SK-N-SH (cell line): Measurements from ENCODE around the gene MYRF. TPM values are rescaled to one million over a fixed set of nuclear protein-coding genes. Genes with fewer than 3 reads are reported as not detected.

Experiments
- CTCF ChIA-PET: fragments of 300-600, 350-600 bp; formaldehyde crosslinking; extraction: SDS; loops from one replicate; lab custom pipeline; 2021; lab: Yijun Ruan, JAX
- POLR2A ChIA-PET: fragments of 350-600 bp; sonication (Branson Sonifier 250); formaldehyde crosslinking; extraction: SDS; loops from one replicate; lab custom pipeline; 2020; ENCODE audit warnings: antibody characterized with exemption, inconsistent platforms; lab: Yijun Ruan, JAX
- DNase-seq: peaks from one replicate; pipeline ENCODE4 v3.0.0; 2012
- H2AFZ ChIP-seq: fragments of 200-600 bp; sonication (generic); 2 replicates; pipeline ENCODE4 v1.8.1; 2016; ENCODE audit warnings: antibody characterized with exemption, mild to moderate bottlenecking, low read depth
- H3F3A ChIP-seq: fragments of 200-600 bp; sonication (generic); replicated peaks from 2 replicates; pipeline ENCODE3; 2016; ENCODE audit warnings: antibody characterized with exemption, mild to moderate bottlenecking; ENCODE audit not compliant: insufficient read depth
- H3K27ac ChIP-seq, 2 experiments: fragments of 200-500 bp in 1 of 2; fragments of 200-600 bp in 1 of 2; sonication (Bioruptor generic) in 1 of 2; sonication (generic), shearing (Covaris generic) in 1 of 2; 2 replicates each; pipeline versions ENCODE4 v1.5.1 to v1.6.1; 2014 to 2016; ENCODE audit warnings: low read depth in 2 of 2, inconsistent platforms in 1 of 2, low read length in 1 of 2, mild to moderate bottlenecking in 1 of 2, mixed read lengths in 1 of 2
- H3K27me3 ChIP-seq: fragments of 200-600 bp; sonication (generic), shearing (Covaris generic); 2 replicates; pipeline ENCODE4 v1.6.1; 2016; ENCODE audit warnings: mixed run types; ENCODE audit not compliant: insufficient read depth
- H3K36me3 ChIP-seq, 2 experiments: fragments of 200-500 bp in 1 of 2; fragments of 200-600 bp in 1 of 2; sonication (Bioruptor generic) in 1 of 2; sonication (generic) in 1 of 2; replicated peaks in 1 of 2; 2 replicates each; pipeline versions ENCODE3 to v1.5.1; 2014 to 2016; ENCODE audit warnings: low read length in 1 of 2, mild to moderate bottlenecking in 1 of 2; ENCODE audit not compliant: insufficient read depth in 2 of 2, control insufficient read depth in 1 of 2
- H3K4me1 ChIP-seq, 2 experiments: fragments of 200-500 bp in 1 of 2; fragments of 200-600 bp in 1 of 2; sonication (Bioruptor generic) in 1 of 2; sonication (generic), shearing (Covaris generic) in 1 of 2; 2 replicates each; pipeline versions ENCODE4 v1.5.1 to v1.6.1; 2014 to 2016; ENCODE audit warnings: low read depth in 1 of 2, low read length in 1 of 2, mixed run types in 1 of 2; ENCODE audit not compliant: insufficient read depth in 2 of 2, control insufficient read depth in 1 of 2
- H3K4me2 ChIP-seq: fragments of 200-600 bp; sonication (generic), shearing (Covaris generic); 2 replicates; pipeline ENCODE4 v1.6.1; 2017; ENCODE audit warnings: mixed run types
- H3K4me3 ChIP-seq, 2 experiments: fragments of 200-500 bp in 1 of 2; fragments of 200-600 bp in 1 of 2; sonication (Bioruptor generic) in 1 of 2; sonication (generic), shearing (Covaris generic) in 1 of 2; 2 replicates each; pipeline versions ENCODE4 v1.5.1 to v1.8.1; 2014 to 2016; ENCODE audit warnings: low read depth in 2 of 2, inconsistent platforms in 1 of 2, low read length in 1 of 2, mild to moderate bottlenecking in 1 of 2, mixed read lengths in 1 of 2, moderate library complexity in 1 of 2
- H3K79me2 ChIP-seq: fragments of 200-600 bp; sonication (generic); 2 replicates; pipeline ENCODE4 v1.8.1; 2017; ENCODE audit warnings: mild to moderate bottlenecking; ENCODE audit not compliant: insufficient read depth
- H3K9ac ChIP-seq: fragments of 200-600 bp; sonication (generic); 2 replicates; pipeline ENCODE4 v1.6.1; 2017; ENCODE audit warnings: mixed run types
- H3K9me2 ChIP-seq: fragments of 200-600 bp; sonication (generic); 2 replicates; pipeline ENCODE4 v1.6.1; 2017; ENCODE audit warnings: mixed run types
- H3K9me3 ChIP-seq: fragments of 200-600 bp; sonication (generic); 2 replicates; pipeline ENCODE4 v1.6.1; 2017; ENCODE audit warnings: mixed run types, mild to moderate bottlenecking, moderate library complexity
- H4K20me1 ChIP-seq: fragments of 200-600 bp; sonication (generic); 2 replicates; pipeline ENCODE4 v1.6.1; 2017; ENCODE audit warnings: mild to moderate bottlenecking, mixed run types; ENCODE audit not compliant: insufficient read depth
- CHD2 ChIP-seq: fragments of 150-350 bp; IDR thresholded peaks from 2 replicates; pipeline ENCODE4 v1.6.1; 2018; ENCODE audit warnings: low read length; ENCODE audit not compliant: partially characterized antibody
- FOXM1 ChIP-seq: IDR thresholded peaks from 2 replicates; pipeline ENCODE4 v1.4.0; 2012; ENCODE audit warnings: low read depth, mild to moderate bottlenecking
- GABPA ChIP-seq: IDR thresholded peaks from 2 replicates; pipeline ENCODE4 v1.4.0; 2012; ENCODE audit warnings: low read depth, mild to moderate bottlenecking
- GATA2 ChIP-seq: sonication (generic); formaldehyde crosslinking; IDR thresholded peaks from 2 replicates; pipeline ENCODE4 v1.5.0; 2020; ENCODE audit warnings: mild to moderate bottlenecking, missing genetic modification reagents
- JUND ChIP-seq: IDR thresholded peaks from 2 replicates; pipeline ENCODE4 v1.4.0; 2012
- NFIC ChIP-seq: IDR thresholded peaks from 2 replicates; pipeline ENCODE4 v1.4.0; 2012; ENCODE audit warnings: borderline replicate concordance
- NRF1 ChIP-seq: IDR thresholded peaks from 2 replicates; pipeline ENCODE4 v1.6.1; 2012; ENCODE audit warnings: low read depth, mild to moderate bottlenecking, low read length
- RAD21 ChIP-seq: IDR thresholded peaks from 2 replicates; pipeline ENCODE4 v1.6.1; 2012; ENCODE audit warnings: mild to moderate bottlenecking, low read length
- RCOR1 ChIP-seq: fragments of 150-350 bp; IDR thresholded peaks from 2 replicates; pipeline ENCODE4 v1.6.1; 2017; ENCODE audit warnings: antibody characterized with exemption, low read length
- REST ChIP-seq: IDR thresholded peaks from 2 replicates; pipeline ENCODE4 v1.6.1; 2012; ENCODE audit warnings: mild to moderate bottlenecking, low read depth, low read length, moderate library complexity
- RFX5 ChIP-seq: IDR thresholded peaks from 2 replicates; pipeline ENCODE4 v1.6.1; 2012; ENCODE audit warnings: mild to moderate bottlenecking, improper control_type of control experiment, low read length
- RXRA ChIP-seq: IDR thresholded peaks from 2 replicates; pipeline ENCODE4 v1.4.0; 2012; ENCODE audit warnings: low read depth, mild to moderate bottlenecking, borderline replicate concordance
- SIN3A ChIP-seq: IDR thresholded peaks from 2 replicates; pipeline ENCODE4 v1.6.1; 2012; ENCODE audit warnings: low read depth, mild to moderate bottlenecking, low read length, moderate library complexity, borderline replicate concordance
- SMC3 ChIP-seq: IDR thresholded peaks from 2 replicates; pipeline ENCODE4 v1.6.1; 2012; ENCODE audit warnings: low read depth, low read length, improper control_type of control experiment
- TEAD4 ChIP-seq: IDR thresholded peaks from 2 replicates; pipeline ENCODE4 v1.4.0; 2012; ENCODE audit warnings: mild to moderate bottlenecking, borderline replicate concordance; ENCODE audit not compliant: insufficient read depth
- USF1 ChIP-seq: IDR thresholded peaks from 2 replicates; pipeline ENCODE4 v1.4.0; 2012; ENCODE audit warnings: low read depth, borderline replicate concordance
- USF2 ChIP-seq: fragments of 150-350 bp; IDR thresholded peaks from 2 replicates; pipeline ENCODE4 v1.6.1; 2017; ENCODE audit warnings: antibody characterized with exemption, low read length, low read depth, borderline replicate concordance
- WGBS: methylation state at CpG from one replicate; pipeline ENCODE4 v1.1.6; 2017; ENCODE audit warnings: low lambda C conversion rate; 5-methylcytosine and 5-hydroxymethylcytosine counted together
- polyA plus RNA-seq, 3 experiments: library from polyadenylated mRNA; depleted of rRNA; stranded (reverse); fragments of >200 nt; gene quantifications; 2 replicates each; pipeline ENCODE4 v1.2.3, GENCODE V29; 2012
- TF ChIP-seq, protein P1 (sequence below): fragments of 200-600 bp; sonication (generic); IDR thresholded peaks from 2 replicates; pipeline ENCODE4 v1.6.1; 2017; ENCODE audit warnings: antibody characterized with exemption, mild to moderate bottlenecking, moderate library complexity
- TF ChIP-seq, protein P2 (sequence below): IDR thresholded peaks from 2 replicates; pipeline ENCODE4; 2012
- TF ChIP-seq, protein P3 (sequence below): fragments of 150-350 bp; IDR thresholded peaks from 2 replicates; pipeline ENCODE4 v1.6.1; 2016; ENCODE audit warnings: mild to moderate bottlenecking, low read depth, low read length

MYRF gene
- polyA plus RNA-seq, 1 of the 3 experiments (the other 2 are of a cell fraction), result 2.8 TPM

DNA sequence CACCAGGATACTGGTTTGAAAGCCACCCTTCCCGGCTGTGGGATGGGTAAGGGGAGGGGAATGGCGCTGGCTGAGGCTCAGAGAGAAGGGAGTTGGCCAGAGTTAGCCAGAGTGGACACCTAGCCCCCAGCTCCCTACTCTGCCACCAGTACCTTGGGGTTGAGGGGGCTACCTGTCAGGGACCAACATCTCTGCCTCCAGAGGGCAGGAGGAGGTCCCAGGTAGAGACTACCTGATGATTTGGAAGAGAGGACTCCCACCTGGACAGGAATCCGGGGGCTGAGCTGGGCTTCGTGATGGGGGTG lies 3.7 kb downstream of the MYRF start:
- H3K36me3 ChIP-seq, result no peaks in the 10 kb centered on the region
- no peak overlapping the region for H2AFZ ChIP-seq
- H3F3A ChIP-seq, result no peaks in the 10 kb centered on the region

More for the DNA sequence above, 3.7 kb downstream of the MYRF start:
- H3K9ac ChIP-seq, result no peak overlapping the region
- H4K20me1 ChIP-seq, result no peaks in the 10 kb centered on the region
- ChIA-PET POLR2A (no interaction called here), CTCF (interaction anchor here (8.1 to 14.3 kb wide), 2 partner anchors 9 to 33 kb away, joined by 81 to 140 read pairs; partner anchors contain the start of genes FEN1 and TMEM258)
- no peaks in the 10 kb centered on the region for H3K79me2 ChIP-seq
- TF ChIP-seq GATA2 (CRISPR knock-in tag), result no peak
- no peak for TF ChIP-seq NRF1
- TF ChIP-seq RAD21, result no peak
- no peak for TF ChIP-seq RXRA
- no peak for TF ChIP-seq NFIC
- no peak for TF ChIP-seq SIN3A
- TF ChIP-seq FOXM1, result no peak
- TF ChIP-seq, protein P1, sequence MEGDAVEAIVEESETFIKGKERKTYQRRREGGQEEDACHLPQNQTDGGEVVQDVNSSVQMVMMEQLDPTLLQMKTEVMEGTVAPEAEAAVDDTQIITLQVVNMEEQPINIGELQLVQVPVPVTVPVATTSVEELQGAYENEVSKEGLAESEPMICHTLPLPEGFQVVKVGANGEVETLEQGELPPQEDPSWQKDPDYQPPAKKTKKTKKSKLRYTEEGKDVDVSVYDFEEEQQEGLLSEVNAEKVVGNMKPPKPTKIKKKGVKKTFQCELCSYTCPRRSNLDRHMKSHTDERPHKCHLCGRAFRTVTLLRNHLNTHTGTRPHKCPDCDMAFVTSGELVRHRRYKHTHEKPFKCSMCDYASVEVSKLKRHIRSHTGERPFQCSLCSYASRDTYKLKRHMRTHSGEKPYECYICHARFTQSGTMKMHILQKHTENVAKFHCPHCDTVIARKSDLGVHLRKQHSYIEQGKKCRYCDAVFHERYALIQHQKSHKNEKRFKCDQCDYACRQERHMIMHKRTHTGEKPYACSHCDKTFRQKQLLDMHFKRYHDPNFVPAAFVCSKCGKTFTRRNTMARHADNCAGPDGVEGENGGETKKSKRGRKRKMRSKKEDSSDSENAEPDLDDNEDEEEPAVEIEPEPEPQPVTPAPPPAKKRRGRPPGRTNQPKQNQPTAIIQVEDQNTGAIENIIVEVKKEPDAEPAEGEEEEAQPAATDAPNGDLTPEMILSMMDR, result no peak
- no peak for TF ChIP-seq RCOR1
- no peak for TF ChIP-seq JUND
- TF ChIP-seq TEAD4, result no peak
- no peak for TF ChIP-seq CHD2
- no peak for TF ChIP-seq REST
- TF ChIP-seq SMC3, result no peak
- TF ChIP-seq, protein P2, sequence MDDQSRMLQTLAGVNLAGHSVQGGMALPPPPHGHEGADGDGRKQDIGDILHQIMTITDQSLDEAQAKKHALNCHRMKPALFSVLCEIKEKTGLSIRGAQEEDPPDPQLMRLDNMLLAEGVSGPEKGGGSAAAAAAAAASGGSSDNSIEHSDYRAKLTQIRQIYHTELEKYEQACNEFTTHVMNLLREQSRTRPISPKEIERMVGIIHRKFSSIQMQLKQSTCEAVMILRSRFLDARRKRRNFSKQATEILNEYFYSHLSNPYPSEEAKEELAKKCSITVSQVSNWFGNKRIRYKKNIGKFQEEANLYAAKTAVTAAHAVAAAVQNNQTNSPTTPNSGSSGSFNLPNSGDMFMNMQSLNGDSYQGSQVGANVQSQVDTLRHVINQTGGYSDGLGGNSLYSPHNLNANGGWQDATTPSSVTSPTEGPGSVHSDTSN, result no peak
- TF ChIP-seq, protein P3, sequence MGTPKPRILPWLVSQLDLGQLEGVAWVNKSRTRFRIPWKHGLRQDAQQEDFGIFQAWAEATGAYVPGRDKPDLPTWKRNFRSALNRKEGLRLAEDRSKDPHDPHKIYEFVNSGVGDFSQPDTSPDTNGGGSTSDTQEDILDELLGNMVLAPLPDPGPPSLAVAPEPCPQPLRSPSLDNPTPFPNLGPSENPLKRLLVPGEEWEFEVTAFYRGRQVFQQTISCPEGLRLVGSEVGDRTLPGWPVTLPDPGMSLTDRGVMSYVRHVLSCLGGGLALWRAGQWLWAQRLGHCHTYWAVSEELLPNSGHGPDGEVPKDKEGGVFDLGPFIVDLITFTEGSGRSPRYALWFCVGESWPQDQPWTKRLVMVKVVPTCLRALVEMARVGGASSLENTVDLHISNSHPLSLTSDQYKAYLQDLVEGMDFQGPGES, result no peak
- TF ChIP-seq RFX5, result no peak
- TF ChIP-seq USF1, result no peak
- no peak for TF ChIP-seq GABPA
- TF ChIP-seq USF2, result no peak
- H3K4me3 ChIP-seq, result no peak overlapping the region
- peaks cover 9 to 11% of the 10 kb centered on the region in 2 experiments; a peak in 2 of 4 replicates for H3K4me1 ChIP-seq
- H3K9me3 ChIP-seq, result no peaks in the 10 kb centered on the region
- no peak for DNase-seq
- H3K27ac ChIP-seq, result no peak overlapping the region; a peak in 1 of 4 replicates
- H3K9me2 ChIP-seq, result no peaks in the 10 kb centered on the region
- no peaks in the 10 kb centered on the region for H3K27me3 ChIP-seq
- peak overlapping the region; percentile 39 for H3K4me2 ChIP-seq
- WGBS, result 88% methylated on average over 4 of the region's 4 CpGs
